ENCODE measurements around the gene SSRP1.

DNA sequence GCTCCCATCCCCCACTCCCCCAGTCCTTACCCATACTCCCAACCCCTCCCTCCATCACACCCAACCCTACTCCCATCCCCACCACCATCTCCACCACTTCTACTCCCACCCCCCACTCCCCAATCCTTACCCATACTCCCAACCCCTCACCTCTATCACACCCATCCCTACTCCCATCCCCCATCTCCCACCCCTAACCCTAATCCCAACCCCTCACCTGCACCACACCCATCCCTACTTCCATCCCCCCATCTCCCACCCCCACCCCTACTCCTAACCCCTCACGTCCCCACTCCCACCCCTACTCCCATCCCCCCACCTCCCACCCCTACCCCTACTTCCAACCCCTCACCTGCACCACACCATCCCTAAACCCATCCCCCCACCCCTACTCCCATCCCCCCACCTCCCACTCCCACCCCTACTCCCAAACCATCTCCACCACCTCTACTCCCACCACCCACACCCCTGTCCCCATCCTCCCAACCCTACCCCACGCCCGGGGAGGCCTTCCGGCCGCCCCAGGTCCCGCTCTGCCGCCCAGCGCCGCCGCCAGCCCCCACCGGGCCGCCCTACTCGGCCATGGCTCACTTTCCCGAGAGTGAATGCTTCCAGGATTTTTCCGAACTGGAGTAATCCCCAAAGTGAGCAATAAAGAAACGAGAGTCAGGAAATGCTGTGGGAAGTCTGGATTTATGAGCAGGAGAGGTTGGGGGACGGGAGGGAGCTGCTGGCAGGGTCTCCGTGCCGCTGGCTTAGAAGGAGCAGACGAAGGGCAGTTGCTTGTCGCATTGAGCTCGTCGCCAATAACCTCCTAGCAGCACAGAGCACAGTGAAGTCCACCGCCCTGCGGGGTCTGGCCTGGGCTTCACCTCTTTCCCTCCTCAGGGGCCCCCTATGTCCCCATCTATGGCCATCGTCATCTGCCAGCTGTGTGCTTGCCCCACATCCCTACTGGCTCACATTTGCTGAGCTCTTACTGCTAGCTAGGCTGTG is 40.7 kb upstream of the SSRP1 start:
- TF ChIP-seq CTCF (conservative IDR thresholded peaks at IDR 0.05 in 1 of 2, IDR thresholded peaks at IDR 0.05 in 1 of 2; ENCODE audit: low read depth in 1 of 2, low read length in 2 of 2): no peak
- TF ChIP-seq EZH2 (IDR thresholded peaks at IDR 0.05; ENCODE audit: low read length, missing control alignments): no peak
